Glomerular endothelial cell (primary cell): Measurements from ENCODE around the gene PIEZO1. TPM values are rescaled to one million over a fixed set of nuclear protein-coding genes. Genes with fewer than 3 reads are reported as not detected.

Experiments used
- DNase-seq: peaks from one replicate; pipeline ENCODE4 v3.0.0-alpha.2; 2011; ENCODE audit warnings: low read depth, low spot score; ENCODE audit errors: extremely low read depth
- total RNA-seq: library from RNA; depleted of rRNA; stranded (reverse); fragments of >200 nt; gene quantifications from 2 replicates; pipeline ENCODE4 v1.2.3, GENCODE V29; 2015

Gene PIEZO1
- total RNA-seq, 1 donor from 2014 or later: 466 TPM

DNA sequence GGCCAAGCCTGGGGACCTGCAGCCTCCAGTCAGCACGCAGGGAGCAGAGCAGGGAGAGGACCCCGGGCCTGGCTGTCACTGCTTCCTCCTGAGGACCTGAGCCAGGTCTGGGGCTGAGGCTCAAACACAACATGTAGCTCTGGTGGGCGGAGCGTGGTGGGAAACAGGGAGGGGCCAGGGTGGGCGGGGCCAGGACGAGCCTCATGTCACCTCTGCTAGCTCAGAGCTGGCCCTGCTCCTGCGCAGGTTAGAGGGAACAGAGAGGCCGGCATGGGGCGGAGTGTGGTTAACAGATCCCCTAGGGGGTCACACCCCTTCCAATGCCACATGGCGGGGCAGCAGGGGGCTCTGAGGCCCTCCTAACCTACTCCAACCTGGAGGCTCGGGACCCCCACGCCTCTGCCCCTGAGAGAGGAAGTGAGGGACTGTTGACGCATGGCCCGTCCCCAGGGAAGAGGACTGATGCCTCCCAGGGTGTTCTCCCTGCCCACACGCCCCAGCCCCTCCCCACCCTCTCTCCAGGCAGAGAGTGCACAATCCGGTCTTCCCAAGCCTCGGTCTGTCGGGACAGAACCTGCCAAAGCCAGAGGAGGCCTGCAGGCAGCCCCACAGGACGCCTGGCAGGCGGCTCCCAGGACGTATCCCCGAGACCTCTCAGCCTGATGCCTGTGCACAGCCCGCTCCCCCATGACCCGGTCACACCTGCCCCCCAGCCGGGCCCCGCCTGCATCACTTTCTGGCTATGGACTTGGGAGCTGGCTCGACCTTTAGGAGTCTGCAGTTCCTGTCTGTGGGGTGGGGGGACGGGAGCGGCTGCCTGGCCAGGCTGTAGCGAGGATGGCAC is 15.2 kb downstream of the PIEZO1 start:
- no peak for DNase-seq

- DNase-seq: no peak
Measured at GRCh38 chr16:88768071-88768783, 16.8 kb downstream of the PIEZO1 start.

DNA sequence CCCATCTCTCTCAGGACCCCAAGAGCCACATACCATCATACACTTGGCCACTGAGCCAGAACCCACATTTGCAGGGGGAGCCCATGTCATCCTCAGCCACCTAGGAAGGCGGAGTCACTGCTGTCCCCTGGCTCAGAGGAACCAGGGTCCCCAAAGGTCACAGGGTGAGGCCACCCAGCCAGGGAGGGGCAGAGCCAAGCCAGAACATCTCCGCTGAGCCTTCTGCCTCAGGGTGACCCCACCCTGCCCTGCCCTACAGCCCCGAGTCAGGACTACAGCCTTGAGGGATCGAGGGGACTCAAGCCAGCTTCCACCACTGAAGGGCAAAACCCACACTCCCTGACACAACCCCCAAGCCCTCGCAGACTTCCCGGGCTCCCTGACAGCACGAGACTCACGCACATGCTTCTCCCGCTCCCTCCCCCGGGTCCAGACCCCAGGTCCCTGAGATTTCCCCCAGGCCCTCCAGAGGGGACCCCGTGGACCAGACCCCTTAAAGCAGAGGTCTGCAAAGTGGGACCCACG is 17.4 kb downstream of the PIEZO1 start:
- DNase-seq: no peak

DNA sequence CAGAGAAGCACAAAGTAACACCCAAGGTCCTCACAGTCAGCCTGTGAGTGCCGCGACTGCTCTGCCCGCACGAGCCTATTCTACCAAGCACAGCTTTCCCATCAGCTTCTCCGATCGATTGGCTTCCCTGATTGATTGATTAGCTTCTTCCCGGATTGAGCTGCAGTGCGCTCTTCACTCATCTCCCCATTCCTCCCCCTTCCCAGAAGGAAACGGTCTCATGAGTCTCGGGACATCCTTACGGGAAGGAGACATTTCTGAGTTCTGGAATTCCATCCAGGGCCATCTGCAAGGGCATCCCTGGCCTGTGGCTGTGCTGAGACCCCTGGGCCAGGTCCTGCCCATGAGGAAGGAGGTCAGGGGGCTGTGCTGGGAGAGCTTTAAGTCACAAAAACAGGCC is 18.0 kb downstream of the PIEZO1 start:
- no peak for DNase-seq

DNA sequence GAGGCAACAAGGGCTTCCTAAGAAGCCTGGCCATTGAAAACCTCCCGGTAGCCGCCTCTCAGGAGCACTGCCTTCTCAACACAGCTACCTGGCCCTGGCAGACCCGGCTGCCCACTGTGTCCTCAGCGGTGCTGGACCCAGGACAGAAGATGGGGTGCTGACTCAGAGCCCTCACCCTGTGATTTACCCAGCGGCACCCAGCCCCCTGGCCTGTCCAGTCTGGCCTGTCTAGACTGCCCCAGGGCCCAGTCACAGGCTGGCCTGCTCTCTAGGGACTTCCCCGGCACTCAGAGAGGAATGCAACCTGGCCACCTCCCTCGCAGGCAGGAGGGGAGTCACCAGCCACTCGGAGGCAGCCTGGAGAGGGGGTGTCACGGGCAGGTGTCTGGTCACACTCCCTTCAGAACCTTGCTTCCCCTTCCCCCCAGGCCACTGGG is 20.1 kb downstream of the PIEZO1 start:
- no peak for DNase-seq

DNA sequence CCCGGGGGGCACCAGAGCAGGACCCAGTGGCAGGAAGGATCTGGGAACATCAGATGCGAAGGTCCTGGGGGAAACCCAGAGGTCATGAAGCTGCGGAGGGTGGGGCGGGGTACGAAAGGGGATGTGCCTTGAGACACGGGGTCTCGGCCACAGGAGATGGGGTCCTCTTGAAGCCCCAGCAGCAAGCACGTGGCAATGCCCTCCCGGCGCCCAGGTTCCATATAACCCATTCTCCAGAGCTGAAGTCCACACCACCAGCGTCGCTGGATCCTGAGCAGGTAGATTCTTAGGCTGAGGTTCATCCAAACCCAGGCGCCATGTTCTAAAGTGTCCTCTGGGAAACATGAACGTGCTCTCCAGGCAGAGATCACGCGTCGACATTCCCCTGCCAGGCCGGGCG is 20.9 kb downstream of the PIEZO1 start:
- DNase-seq: no peak

GRCh38 chr16:88763502-88764053 is 21.4 kb downstream of the PIEZO1 start:
- DNase-seq: no peak

DNA sequence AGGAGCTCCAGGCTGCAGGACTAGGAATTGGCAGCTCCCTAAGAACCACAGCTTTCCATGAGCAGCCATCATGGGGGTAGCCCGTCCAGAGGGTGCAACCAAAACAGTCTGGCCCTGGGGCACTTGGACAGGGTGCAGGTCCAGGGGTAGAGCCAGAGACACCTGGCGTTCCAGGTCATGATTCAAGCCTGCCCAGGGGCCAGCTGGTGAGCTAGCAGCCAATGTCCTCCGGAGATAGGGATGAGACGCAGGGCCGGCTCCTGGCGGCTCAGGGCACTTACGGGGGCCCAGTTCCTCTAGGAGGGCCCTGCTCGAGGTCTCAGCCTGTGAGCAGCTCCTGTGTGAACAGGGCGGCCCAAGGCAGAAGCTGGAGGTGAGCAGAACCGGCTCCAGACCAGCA is 22.1 kb downstream of the PIEZO1 start:
- DNase-seq: no peak

GRCh38 chr16:88762258-88762870 is 22.7 kb downstream of the PIEZO1 start:
- no peak for DNase-seq

GRCh38 chr16:88761830-88762229 is 23.2 kb downstream of the PIEZO1 start:
- DNase-seq: no peak

DNA sequence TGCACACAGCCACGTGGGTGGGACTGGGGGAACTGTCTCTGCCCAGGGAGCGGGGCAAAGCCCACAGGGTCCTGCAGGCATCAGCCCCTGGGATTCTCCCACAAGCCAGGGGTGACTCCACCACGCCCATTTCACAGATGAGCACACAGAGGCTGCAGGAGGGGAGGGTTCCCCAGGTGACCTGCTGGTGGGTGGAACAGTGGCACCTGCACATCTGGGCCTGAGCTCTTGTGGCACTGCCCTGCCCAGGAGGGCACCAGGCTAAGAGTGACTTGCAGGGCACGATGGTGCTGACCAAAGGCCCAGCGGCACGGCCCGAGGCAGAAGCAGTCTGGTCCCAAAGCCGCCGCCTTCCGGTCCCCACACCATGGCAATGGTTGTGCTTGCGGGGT is 23.9 kb downstream of the PIEZO1 start:
- DNase-seq: no peak

DNA sequence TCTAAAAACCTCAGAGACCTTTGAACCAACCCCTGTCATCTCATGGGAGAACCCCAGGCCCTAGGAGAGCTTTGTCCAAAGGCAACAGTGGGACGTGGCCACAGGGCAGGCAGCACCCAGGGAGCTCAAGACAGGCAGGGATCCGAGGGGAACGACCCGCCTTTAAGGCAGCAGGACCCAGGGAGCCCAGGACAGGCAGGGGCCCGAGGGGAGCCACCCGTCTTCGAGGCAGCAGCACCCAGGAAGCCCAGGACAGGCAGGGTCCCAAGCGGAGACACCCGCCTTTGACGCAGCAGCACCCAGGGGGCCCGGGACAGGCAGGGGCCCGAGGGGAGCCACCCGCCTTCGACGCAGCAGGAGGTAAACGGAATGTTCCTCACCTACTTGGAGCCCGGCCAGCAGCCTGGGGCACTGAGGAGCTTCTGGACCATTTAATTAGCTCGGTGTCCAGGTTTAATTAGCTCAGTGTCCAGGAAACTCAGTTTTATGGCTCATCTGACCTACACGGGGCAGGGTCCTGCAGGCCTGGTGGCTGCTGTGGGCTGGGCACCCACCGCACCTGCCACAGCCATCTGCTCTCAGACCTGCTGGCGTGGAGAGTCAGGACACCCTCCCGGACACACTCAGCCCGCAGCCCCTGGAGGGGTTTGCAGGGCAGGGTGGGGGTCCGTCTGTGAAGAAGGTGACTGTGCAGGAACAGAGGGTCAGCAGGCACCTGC is 24.4 kb downstream of the PIEZO1 start:
- DNase-seq: no peak

GRCh38 chr16:88759976-88760350 is 25.1 kb downstream of the PIEZO1 start:
- DNase-seq: no peak

DNA sequence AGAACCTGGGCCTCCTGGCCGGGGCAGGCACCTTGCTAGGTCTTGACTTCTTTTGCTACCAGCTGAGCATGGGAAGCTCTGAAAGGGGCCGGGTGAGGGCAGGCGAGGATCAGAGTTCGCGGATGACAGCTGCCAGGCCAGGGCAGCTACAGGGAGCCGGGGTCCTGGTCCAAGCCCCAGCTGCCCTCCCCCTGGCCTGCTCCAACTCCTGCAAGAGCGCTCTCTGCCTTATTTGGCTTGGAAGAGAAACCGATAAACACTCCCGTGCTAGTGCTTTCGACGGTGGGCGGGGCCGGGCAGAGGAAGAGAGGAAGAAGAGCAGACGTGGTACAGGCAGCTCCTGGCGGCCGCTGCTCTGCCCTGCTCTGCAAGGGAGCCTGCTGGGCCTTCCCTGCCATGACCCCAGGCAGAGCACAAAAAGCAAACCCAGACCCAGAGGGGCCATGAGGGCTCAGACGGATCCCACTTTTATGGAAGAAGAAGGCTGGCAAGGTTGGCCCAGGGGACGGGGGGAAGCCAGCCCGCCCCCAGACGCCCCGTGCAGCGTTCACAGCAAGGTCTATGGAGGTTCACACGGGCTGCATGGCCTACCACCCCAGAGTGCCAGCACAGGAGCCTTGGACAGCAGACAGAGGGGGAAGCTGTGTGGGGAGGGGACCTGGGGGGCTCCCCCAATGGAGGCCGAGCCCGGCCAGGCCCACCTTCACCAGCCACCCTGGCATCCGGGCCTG is 25.6 kb downstream of the PIEZO1 start:
- no peak for DNase-seq

DNA sequence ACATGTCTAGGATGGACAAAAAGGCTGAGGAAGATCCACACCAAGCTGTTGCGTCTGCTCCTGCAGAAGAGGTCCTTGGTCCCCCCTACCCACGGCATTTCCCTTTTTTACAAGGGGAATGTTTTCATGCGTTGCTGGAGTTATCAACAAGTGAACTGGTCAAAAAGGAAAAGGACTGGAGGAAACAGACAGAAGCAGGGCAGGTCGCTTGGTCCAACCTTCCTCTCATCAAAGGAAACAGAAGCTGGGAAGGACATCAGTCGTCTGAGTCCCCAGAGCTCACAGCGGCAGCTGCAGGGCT is 26.1 kb downstream of the PIEZO1 start:
- DNase-seq: no peak

GRCh38 chr16:88758227-88758943 is 26.6 kb downstream of the PIEZO1 start:
- no peak for DNase-seq

- DNase-seq: no peak
Measured at GRCh38 chr16:88755745-88756443, 29.1 kb downstream of the PIEZO1 start.

DNA sequence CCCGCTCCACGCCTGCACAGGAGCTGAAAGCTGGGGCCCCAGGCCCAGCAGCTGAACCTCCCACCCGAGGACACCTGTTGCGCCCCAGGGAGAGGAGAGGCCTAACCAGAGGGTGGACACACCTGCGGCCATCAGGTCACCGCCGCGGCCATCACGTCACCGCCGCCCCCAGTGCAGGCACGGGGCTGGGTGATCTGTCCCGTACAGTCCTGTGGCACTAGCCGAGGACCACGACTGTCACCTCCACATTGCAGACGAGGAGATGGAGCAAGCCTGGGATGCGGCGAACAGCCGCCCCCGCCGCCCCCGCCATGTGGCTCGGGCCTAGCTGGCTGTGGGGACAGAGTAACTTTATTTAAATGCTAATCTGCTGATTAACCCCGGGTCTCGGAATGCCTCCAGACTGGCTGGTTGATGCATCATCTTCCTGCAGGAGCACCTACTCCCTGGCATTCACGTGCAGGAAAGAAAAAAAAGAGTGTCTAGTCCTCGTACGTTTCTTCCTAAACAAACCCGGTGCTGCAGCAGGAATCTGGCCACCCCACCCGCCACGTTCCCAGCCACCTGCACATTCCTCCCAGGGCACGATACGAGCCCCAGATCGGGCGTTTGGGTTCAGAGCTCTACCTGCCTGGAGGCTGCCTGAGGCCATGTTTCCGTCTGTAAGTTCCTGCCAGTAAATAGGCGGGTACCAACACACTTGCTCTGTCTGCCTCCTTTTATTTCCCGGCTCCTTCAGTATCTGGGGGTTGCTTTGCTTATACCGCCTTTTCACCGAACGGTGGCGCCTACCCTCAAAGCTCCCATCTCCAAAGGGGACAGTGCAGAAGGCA is 29.9 kb downstream of the PIEZO1 start:
- no peak for DNase-seq
